Stimulated activated CD4-positive, alpha-beta T cell treated with anti-CD3 and anti-CD28 coated beads, Interleukin-2, amount 100 ng/mL, for 4 hours (primary cell): Measurements from ENCODE around the gene KIR2DL3.
"Not testable (repeated sequence)": the region's sequence is repeated elsewhere in the genome, so short reads cannot be mapped to it uniquely, and the experiment has no call there.

Source experiments
- DNase-seq: peaks from one replicate; pipeline ENCODE4 v3.0.0-alpha.2; 2020; ENCODE audit warnings: low read depth

KIR2DL3 gene

GRCh38 chr19:54738306-54738705 is at the start of gene KIR2DL3:
Gene KIR2DL3, plus strand, starts transcription at chr19:54738513. Its CDS starts 33 bp downstream, at chr19:54738546.
- DNase-seq, result not testable (repeated sequence)

GRCh38 chr19:54691582-54692297 is 46.6 kb upstream of the KIR2DL3 start:
- no peak for DNase-seq

- no peak for DNase-seq
These were observed 46.1 kb upstream of the KIR2DL3 start for GRCh38 chr19:54692298-54692615.

- no peak for DNase-seq
These were observed 43.7 kb upstream of the KIR2DL3 start for GRCh38 chr19:54694648-54695047.

DNA sequence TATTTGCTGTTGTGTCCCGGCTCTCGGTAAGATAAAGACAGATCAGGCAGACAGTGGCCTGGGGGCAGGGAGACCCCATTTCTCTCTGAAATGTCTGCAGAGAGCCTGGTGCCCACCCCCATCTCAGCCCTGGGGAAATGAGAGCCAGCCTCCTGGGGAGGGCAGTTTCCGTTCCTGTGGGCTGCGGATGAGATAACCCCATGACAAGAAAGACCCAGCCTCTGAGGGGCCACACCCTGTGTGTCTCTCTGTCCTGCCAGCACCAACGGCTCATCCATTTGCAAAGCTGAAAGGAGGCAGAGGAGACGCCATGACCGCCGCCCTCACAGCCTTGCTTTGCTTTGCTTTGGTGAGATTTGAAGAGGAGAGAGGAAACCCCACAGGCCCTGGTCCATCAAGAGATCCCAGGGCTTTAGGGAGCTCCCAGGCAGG is 42.2 kb upstream of the KIR2DL3 start:
- no peak for DNase-seq

DNA sequence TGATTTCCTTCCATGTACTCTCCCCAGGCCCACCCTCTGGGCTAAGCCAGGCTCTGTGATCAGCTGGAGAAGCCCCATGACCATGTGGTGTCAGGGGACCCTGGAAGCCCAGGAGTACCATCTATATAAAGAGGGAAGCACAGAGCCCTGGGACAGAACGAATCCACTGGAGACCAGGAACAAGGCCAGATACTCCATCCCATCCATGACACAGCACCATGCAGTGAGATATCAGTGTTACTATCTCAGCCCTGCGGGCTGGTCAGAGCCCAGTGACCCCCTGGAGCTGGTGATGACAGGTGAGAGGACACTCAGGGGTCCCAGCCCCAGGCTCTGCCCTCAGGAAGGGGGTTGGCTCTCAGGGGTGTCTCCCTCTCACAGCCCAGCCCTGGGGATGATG is 41.5 kb upstream of the KIR2DL3 start:
- DNase-seq, result no peak

DNA sequence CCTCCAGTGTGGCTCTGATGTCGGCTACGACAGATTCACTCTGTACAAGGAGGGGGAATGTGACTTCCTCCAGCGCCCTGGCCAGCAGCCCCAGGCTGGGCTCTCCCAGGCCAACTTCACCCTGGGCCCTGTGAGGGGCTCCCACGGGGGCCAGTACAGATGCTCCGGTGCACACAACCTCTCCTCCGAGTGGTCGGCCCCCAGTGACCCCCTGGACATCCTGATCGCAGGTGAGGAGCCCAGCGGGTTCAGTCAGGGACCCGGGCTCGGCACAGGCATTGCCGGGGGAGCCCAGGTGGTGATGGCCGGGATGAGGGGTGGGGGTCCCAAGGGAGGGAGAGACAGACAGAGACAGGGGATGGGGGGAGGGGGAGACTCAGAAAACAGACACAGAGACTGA is 40.6 kb upstream of the KIR2DL3 start:
- DNase-seq, result not testable (repeated sequence)

GRCh38 chr19:54704928-54705327 is 33.4 kb upstream of the KIR2DL3 start:
- no peak for DNase-seq

GRCh38 chr19:54707962-54708361 is 30.4 kb upstream of the KIR2DL3 start:
- DNase-seq, result no peak

GRCh38 chr19:54708781-54709180 is 29.5 kb upstream of the KIR2DL3 start:
- no peak for DNase-seq

DNA sequence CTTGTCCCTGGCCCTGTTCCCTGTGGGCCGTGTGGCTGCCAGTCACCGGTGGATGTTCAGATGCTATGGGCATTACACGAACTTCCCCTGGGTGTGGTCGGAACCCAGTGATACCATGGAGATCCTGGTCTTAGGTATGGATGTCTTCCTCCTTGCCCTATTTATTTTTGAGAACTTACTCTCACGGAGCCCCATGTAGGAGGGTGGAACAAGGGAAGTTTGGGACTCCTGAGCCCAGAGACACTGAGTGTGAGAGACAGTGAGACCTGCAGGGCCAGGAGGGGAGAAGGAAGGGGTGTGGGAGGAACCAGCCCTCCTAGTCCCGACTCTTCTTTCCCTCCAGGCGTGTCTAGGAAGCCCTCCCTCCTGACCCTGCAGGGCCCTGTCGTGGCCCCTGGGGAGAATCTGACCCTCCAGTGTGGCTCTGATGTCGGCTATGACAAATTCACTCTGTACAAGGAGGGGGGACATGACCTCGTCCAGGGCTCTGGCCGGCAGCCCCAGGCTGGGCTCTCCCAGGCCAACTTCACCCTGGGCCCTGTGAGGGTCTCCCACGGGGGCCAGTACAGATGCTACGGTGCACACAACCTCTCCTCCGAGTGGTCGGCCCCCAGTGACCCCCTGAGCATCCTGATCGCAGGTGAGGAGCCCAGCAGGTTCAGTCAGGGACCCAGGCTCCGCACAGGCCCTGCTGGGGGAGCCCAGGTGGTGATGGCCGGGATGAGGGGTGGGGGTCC is 28.9 kb upstream of the KIR2DL3 start:
- DNase-seq, result no peak

DNA sequence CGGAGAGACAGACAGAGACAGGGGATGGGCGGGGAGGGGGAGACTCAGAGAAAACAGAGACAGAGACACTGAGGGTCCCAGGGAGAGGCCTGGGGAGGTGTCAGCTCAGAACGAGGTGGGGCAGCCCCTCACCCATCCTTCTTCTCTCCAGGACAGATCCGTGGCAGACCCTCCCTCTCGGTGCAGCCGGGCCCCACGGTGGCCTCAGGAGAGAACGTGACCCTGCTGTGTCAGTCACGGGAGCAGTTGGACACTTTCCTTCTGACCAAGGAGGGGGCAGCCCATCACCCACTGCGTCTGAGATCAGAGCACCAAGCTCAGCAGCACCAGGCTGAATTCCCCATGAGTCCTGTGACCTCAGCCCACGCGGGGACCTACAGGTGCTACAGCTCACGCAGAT is 28.4 kb upstream of the KIR2DL3 start:
- not testable (repeated sequence) for DNase-seq

DNA sequence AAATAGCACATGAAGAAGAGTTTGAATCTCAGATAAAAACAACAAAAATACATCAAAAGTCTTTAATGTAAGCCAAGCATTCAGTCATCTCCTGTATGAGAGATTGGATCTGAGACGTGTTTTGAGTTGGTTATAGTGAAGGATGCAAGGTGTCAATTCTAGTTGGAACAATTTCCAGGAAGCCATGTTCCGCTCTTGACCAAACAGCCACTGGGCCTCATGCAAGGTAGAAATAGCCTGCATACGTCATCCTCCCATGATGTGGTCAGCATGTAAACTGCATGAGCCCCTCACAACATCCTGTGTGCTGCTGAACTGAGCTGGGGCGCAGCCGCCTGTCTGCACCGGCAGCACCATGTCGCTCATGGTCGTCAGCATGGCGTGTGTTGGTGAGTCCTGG is 14.2 kb upstream of the KIR2DL3 start, which contains the start of gene KIR3DL3:
TSS of gene KIR3DL3 (plus strand) at position 301 of the 400 bp plus-strand sequence. CDS start at position 356, 55 bp downstream.
- DNase-seq, result no peak

DNA sequence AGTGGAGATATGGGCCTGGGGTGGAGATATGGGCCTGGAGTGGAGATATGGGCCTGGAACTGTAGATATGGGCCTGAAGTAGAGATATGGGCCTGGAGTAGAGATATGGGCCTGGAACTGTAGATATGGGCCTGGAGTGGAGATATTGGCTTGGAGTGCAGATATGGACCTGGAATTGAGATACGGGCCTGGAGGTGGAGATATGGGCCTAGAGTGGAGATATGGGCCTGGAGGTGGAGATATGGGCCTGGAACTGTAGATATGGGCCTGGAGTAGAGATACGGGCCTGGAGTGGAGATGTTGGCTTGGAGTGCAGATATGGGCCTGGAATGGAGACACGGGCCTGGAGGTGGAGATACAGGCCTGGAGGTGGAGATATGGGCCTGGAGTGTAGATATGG is 13.7 kb upstream of the KIR2DL3 start:
- no peak for DNase-seq

- DNase-seq, result no peak
These were observed 13.0 kb upstream of the KIR2DL3 start for GRCh38 chr19:54725321-54725720.

- DNase-seq, result no peak
These were observed 10.8 kb upstream of the KIR2DL3 start for GRCh38 chr19:54727562-54727961.

GRCh38 chr19:54728167-54728566 is 10.1 kb upstream of the KIR2DL3 start:
- DNase-seq, result no peak

DNA sequence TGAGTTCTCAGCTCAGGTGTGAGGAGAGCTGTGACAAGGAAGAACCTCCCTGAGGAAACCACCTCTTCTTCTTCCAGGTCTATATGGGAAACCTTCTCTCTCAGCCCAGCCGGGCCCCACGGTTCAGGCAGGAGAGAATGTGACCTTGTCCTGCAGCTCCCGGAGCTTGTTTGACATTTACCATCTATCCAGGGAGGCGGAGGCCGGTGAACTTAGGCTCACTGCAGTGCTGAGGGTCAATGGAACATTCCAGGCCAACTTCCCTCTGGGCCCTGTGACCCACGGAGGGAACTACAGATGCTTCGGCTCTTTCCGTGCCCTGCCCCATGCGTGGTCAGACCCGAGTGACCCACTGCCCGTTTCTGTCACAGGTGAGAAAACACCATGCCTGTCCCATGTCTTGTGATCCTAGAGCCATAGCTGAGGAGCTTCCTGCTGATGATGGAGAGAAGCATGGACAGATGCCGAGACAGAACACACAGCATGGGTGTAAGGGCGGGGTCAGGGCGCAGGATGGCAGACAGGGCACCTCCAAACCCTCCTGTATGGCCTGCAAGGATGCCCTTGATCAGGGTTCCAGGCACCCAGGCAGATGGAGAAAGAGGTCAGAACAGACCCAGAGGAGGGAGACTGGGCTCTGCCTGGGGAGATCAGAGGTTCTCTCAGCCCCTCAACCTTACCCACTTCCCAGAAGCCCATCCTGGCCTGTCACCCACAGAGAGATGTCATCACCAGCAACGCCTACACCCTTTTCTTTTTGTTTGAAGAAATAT is 8.7 kb upstream of the KIR2DL3 start:
- DNase-seq, result no peak

- no peak for DNase-seq
These were observed 7.1 kb upstream of the KIR2DL3 start for GRCh38 chr19:54731191-54731590.

DNA sequence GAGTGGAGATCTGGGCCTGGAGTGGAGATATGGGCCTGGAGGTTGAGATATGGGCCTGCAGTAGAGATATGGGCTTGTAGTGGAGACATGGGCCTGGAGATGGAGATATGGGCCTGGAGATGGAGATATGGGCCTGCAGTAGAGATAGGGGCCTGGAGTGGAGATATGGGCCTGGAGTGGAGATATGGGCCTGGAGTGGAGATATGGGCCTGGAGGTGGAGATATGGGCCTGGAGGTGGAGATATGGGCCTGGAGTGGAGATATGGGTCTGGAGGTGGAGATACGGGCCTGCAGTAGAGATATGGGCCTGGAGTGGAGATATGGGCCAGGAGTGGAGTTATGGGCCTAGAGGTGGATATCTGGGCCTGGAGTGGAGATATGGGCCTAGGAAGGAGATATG is 402 bp downstream of the KIR2DL3 start:
- no peak for DNase-seq

GRCh38 chr19:54739587-54740497 is 1.5 kb downstream of the KIR2DL3 start:
- DNase-seq, result no peak

DNA sequence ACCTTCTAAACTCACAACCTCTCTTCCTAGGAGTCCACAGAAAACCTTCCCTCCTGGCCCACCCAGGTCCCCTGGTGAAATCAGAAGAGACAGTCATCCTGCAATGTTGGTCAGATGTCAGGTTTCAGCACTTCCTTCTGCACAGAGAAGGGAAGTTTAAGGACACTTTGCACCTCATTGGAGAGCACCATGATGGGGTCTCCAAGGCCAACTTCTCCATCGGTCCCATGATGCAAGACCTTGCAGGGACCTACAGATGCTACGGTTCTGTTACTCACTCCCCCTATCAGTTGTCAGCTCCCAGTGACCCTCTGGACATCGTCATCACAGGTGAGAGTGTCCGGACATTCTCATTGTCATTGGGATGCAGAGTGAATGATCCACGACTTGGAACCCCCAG is 3.6 kb downstream of the KIR2DL3 start:
- DNase-seq, result not testable (repeated sequence)
